GM21528 (cell line): ENCODE data around the gene NOL8.

Source experiments
- ATAC-seq: cut with Tn5 transposase; IDR thresholded peaks from one replicate; pipeline ENCODE4 v1.9.1; 2021; ENCODE audit warnings: mild to moderate bottlenecking, moderate library complexity; ENCODE audit not compliant: unreplicated experiment, low FRiP score

The NOL8 gene

GRCh38 chr9:92312887-92313623, 12.1 kb downstream of the NOL8 start:
- no peak for ATAC-seq

- no peak for ATAC-seq
These were observed 14.6 kb downstream of the NOL8 start for GRCh38 chr9:92310562-92310961.

GRCh38 chr9:92308893-92309292, 16.3 kb downstream of the NOL8 start:
- no peak for ATAC-seq

- ATAC-seq = no peak
These were observed 24.2 kb downstream of the NOL8 start for GRCh38 chr9:92300936-92301335.

GRCh38 chr9:92299116-92299515, 26.0 kb downstream of the NOL8 start:
- ATAC-seq = no peak

- ATAC-seq = no peak
These were observed 27.1 kb downstream of the NOL8 start for GRCh38 chr9:92298036-92298435.

- no peak for ATAC-seq
These were observed 27.5 kb downstream of the NOL8 start for GRCh38 chr9:92297611-92298010.

GRCh38 chr9:92295827-92296258, 29.3 kb downstream of the NOL8 start:
- ATAC-seq = no peak

- ATAC-seq = no peak
These were observed 29.8 kb downstream of the NOL8 start for GRCh38 chr9:92295240-92295790.

- ATAC-seq = no peak
These were observed 30.9 kb downstream of the NOL8 start for GRCh38 chr9:92294297-92294676.

GRCh38 chr9:92293452-92294296, 31.5 kb downstream of the NOL8 start, which contains the start of gene IARS1:
TSS of gene IARS1 (minus strand) at chr9:92293697. CDS start at chr9:92289419, 4,278 bp downstream.
- peak; percentile 90 for ATAC-seq

- ATAC-seq = no peak
These were observed 32.1 kb downstream of the NOL8 start for GRCh38 chr9:92293075-92293354.

- no peak for ATAC-seq
These were observed 32.6 kb downstream of the NOL8 start for GRCh38 chr9:92292338-92293074.

- no peak for ATAC-seq
These were observed 33.6 kb downstream of the NOL8 start for GRCh38 chr9:92291577-92291976.

- no peak for ATAC-seq
These were observed 34.2 kb downstream of the NOL8 start for GRCh38 chr9:92290785-92291429.

GRCh38 chr9:92289708-92290390, 35.3 kb downstream of the NOL8 start:
- no peak for ATAC-seq

GRCh38 chr9:92279302-92279701, 45.8 kb downstream of the NOL8 start:
- no peak for ATAC-seq

- no peak for ATAC-seq
These were observed 47.0 kb downstream of the NOL8 start for GRCh38 chr9:92278110-92278509.

GRCh38 chr9:92276331-92277032, 48.7 kb downstream of the NOL8 start:
- ATAC-seq = no peak
